HepG2 (cell line): ENCODE measurements around the gene SLC35B1. TPM values are rescaled to one million over a fixed set of nuclear protein-coding genes. Genes with fewer than 3 reads are reported as not detected.

ENCODE experiments used
- BRD4 ChIP-seq: sonication (generic); formaldehyde crosslinking; IDR thresholded peaks from 2 replicates; pipeline ENCODE4 v1.4.0; 2020; ENCODE audit warnings: missing genetic modification reagents
- FOSL2 ChIP-seq: sonication (generic); formaldehyde crosslinking; IDR thresholded peaks from 2 replicates; pipeline ENCODE4 v1.4.0; 2020; ENCODE audit warnings: missing genetic modification reagents
- FOXA1 ChIP-seq, 2 experiments: fragments of 450-650 bp in 1 of 2; sonication (generic) in 1 of 2; formaldehyde crosslinking in 1 of 2; IDR thresholded peaks; 2 replicates each; pipeline versions ENCODE4 v1.4.0 to v1.6.1; 2016 to 2020; ENCODE audit warnings: missing genetic modification reagents in 1 of 2
- FOXK1 ChIP-seq: sonication (generic); formaldehyde crosslinking; IDR thresholded peaks from 2 replicates; pipeline ENCODE4 v1.4.0; 2020; ENCODE audit warnings: low read depth, missing genetic modification reagents, borderline replicate concordance
- FOXP1 ChIP-seq, 2 experiments: fragments of 450-650 bp in 1 of 2; IDR thresholded peaks; 2 replicates each; pipeline ENCODE4 v1.6.1; 2017 to 2018; ENCODE audit warnings: antibody characterized with exemption in 1 of 2
- HIVEP1 ChIP-seq: sonication (generic); formaldehyde crosslinking; IDR thresholded peaks from 2 replicates; pipeline ENCODE4 v1.4.0; 2020; ENCODE audit warnings: mild to moderate bottlenecking, missing genetic modification reagents
- HNRNPUL1 ChIP-seq: fragments of 200-400 bp; formaldehyde crosslinking; IDR thresholded peaks from 2 replicates; pipeline ENCODE4 v1.6.1; 2017; ENCODE audit warnings: low read depth, mild to moderate bottlenecking, low read length, moderate library complexity
- PAX8 ChIP-seq: sonication (generic); formaldehyde crosslinking; IDR thresholded peaks from 2 replicates; pipeline ENCODE4 v1.8.0; 2022; ENCODE audit warnings: mild to moderate bottlenecking, missing genetic modification reagents, borderline replicate concordance
- PHB2 ChIP-seq: fragments of 450-650 bp; IDR thresholded peaks from 2 replicates; pipeline ENCODE4 v1.6.1; 2018; ENCODE audit not compliant: partially characterized antibody
- PRMT3 ChIP-seq: sonication (generic); formaldehyde crosslinking; IDR thresholded peaks from 2 replicates; pipeline ENCODE4 v1.8.1; 2022; ENCODE audit warnings: low read depth, mild to moderate bottlenecking, moderate library complexity, missing genetic modification reagents, borderline replicate concordance
- REST ChIP-seq, 2 experiments: IDR thresholded peaks; 2 replicates each; pipeline ENCODE4 v1.6.1; 2011 to 2012; ENCODE audit warnings: low read length in 2 of 2, borderline replicate concordance in 1 of 2, low read depth in 1 of 2, mild to moderate bottlenecking in 1 of 2, moderate library complexity in 1 of 2
- TAF15 ChIP-seq: fragments of 200-400 bp; formaldehyde crosslinking; IDR thresholded peaks from one replicate; pipeline ENCODE4 v1.6.1; 2018; ENCODE audit warnings: mild to moderate bottlenecking, low read depth, low read length; ENCODE audit not compliant: poor library complexity, severe bottlenecking
- TMF1 ChIP-seq: sonication (generic); formaldehyde crosslinking; IDR thresholded peaks from 2 replicates; pipeline ENCODE4 v1.8.1; 2022; ENCODE audit warnings: low read depth, missing genetic modification reagents
- ZBTB1 ChIP-seq: sonication (generic); formaldehyde crosslinking; IDR thresholded peaks from 2 replicates; pipeline ENCODE4 v1.4.0; 2020; ENCODE audit warnings: missing genetic modification reagents, borderline replicate concordance
- ZBTB3 ChIP-seq: sonication (generic); formaldehyde crosslinking; IDR thresholded peaks from 2 replicates; pipeline ENCODE4 v1.4.0; 2020; ENCODE audit warnings: low read depth, mild to moderate bottlenecking, moderate library complexity, missing genetic modification reagents, borderline replicate concordance
- ZBTB7A ChIP-seq: sonication (generic); formaldehyde crosslinking; IDR thresholded peaks from 2 replicates; pipeline ENCODE4 v1.8.0; 2022; ENCODE audit warnings: mild to moderate bottlenecking, missing genetic modification reagents
- ZC3H4 ChIP-seq: sonication (generic); formaldehyde crosslinking; IDR thresholded peaks from 2 replicates; pipeline ENCODE4 v1.4.0; 2020; ENCODE audit warnings: missing genetic modification reagents, borderline replicate concordance
- ZFP1 ChIP-seq: IDR thresholded peaks from 2 replicates; pipeline ENCODE4 v1.6.1; 2016
- ZFP90 ChIP-seq: sonication (generic); formaldehyde crosslinking; IDR thresholded peaks from 2 replicates; pipeline ENCODE4 v1.8.0; 2022; ENCODE audit warnings: missing genetic modification reagents, mild to moderate bottlenecking, inconsistent platforms, borderline replicate concordance
- ZNF207 ChIP-seq: fragments of 450-650 bp; IDR thresholded peaks from 2 replicates; pipeline ENCODE4 v1.6.1; 2016; ENCODE audit warnings: antibody characterized with exemption, borderline replicate concordance
- ZNF549 ChIP-seq: sonication (generic); formaldehyde crosslinking; IDR thresholded peaks from 2 replicates; pipeline ENCODE4 v1.5.0; 2020; ENCODE audit warnings: missing genetic modification reagents
- ZNF766 ChIP-seq: sonication (generic); formaldehyde crosslinking; IDR thresholded peaks from 2 replicates; pipeline ENCODE4 v1.5.0; 2020; ENCODE audit warnings: missing genetic modification reagents, borderline replicate concordance
- ZNF776 ChIP-seq: sonication (generic); formaldehyde crosslinking; IDR thresholded peaks from 2 replicates; pipeline ENCODE4 v1.4.0; 2020; ENCODE audit warnings: mild to moderate bottlenecking, missing genetic modification reagents
- ZSCAN29 ChIP-seq: sonication (generic); formaldehyde crosslinking; conservative IDR thresholded peaks from 2 replicates; pipeline ENCODE4 v1.4.0; 2020; ENCODE audit warnings: mild to moderate bottlenecking, missing genetic modification reagents
- polyA plus RNA-seq, 8 experiments: library from polyadenylated mRNA; depleted of rRNA in 3 of 8; stranded (reverse) in 7 of 8; unstranded in 1 of 8; fragments of >200 nt; fragmentation: Illumina TruSeq in 4 of 8; extraction: Trizol in 4 of 8; gene quantifications; 2 replicates each; pipeline versions ENCODE4 v1.2.1 to v1.2.3, GENCODE V29; 2011 to 2016; ENCODE audit warnings: low read depth in 4 of 8, missing spikeins in 1 of 8, mixed read lengths in 1 of 8; ENCODE audit not compliant: insufficient read depth in 1 of 8
- total RNA-seq, 5 experiments: library from RNA; depleted of rRNA; stranded (reverse); fragments of >200 nt; fragmentation: Illumina TruSeq; extraction: Trizol; gene quantifications; 2 replicates each; pipeline ENCODE4 v1.2.3, GENCODE V29; 2016; ENCODE audit warnings: low read depth in 1 of 5
- TF ChIP-seq, protein P1 (sequence below): sonication (generic); formaldehyde crosslinking; IDR thresholded peaks from 2 replicates; pipeline ENCODE4 v1.5.1; 2020; ENCODE audit warnings: missing genetic modification reagents, mild to moderate bottlenecking, borderline replicate concordance

The SLC35B1 gene
- total and polyA plus RNA-seq, 2 of the 13 experiments (the other 11 are each of a cell fraction or from before 2014, with no cell fraction given) = 99.6 to 113 TPM

GRCh38 chr17:49734515-49735490 is 27.0 kb upstream of the SLC35B1 start (continued):
- TF ChIP-seq REST (IDR thresholded peaks at IDR 0.05; ENCODE audit: borderline replicate concordance in 1 of 2, low read depth in 1 of 2, low read length in 2 of 2) (no peak), FOXA1 (IDR thresholded peaks at IDR 0.05) (no peak), FOXA1 (CRISPR knock-in tag; IDR thresholded peaks at IDR 0.05) (peak; percentile 40; the same call in 1 of the 2 replicates), ZBTB7A (CRISPR knock-in tag) (no peak), FOSL2 (no peak), HNRNPUL1 (no peak), FOXP1 (IDR thresholded peaks at IDR 0.05) (no peak), FOXP1 (CRISPR knock-in tag; IDR thresholded peaks at IDR 0.05) (peak; percentile 68; the same call in 1 of the 2 replicates), ZFP1 (CRISPR knock-in tag) (no peak), ZNF766 (CRISPR knock-in tag) (no peak), ZNF549 (no peak), ZSCAN29 (CRISPR knock-in tag) (no peak), PRMT3 (CRISPR knock-in tag) (no peak), ZBTB3 (CRISPR knock-in tag) (no peak), FOXK1 (CRISPR knock-in tag) (no peak), ZNF776 (no peak), ZBTB1 (CRISPR knock-in tag) (no peak), ZC3H4 (CRISPR knock-in tag) (no peak), ZFP90 (no peak), TMF1 (CRISPR knock-in tag) (no peak), PAX8 (CRISPR knock-in tag) (no peak), ZNF207 (no peak), BRD4 (no peak), TAF15 (no peak), PHB2 (no peak), HIVEP1 (CRISPR knock-in tag) (no peak)
- TF ChIP-seq, protein P1, sequence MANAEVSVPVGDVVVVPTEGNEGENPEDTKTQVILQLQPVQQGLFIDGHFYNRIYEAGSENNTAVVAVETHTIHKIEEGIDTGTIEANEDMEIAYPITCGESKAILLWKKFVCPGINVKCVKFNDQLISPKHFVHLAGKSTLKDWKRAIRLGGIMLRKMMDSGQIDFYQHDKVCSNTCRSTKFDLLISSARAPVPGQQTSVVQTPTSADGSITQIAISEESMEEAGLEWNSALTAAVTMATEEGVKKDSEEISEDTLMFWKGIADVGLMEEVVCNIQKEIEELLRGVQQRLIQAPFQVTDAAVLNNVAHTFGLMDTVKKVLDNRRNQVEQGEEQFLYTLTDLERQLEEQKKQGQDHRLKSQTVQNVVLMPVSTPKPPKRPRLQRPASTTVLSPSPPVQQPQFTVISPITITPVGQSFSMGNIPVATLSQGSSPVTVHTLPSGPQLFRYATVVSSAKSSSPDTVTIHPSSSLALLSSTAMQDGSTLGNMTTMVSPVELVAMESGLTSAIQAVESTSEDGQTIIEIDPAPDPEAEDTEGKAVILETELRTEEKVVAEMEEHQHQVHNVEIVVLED (CRISPR knock-in tag) = no peak
